GM19025 (cell line): ENCODE results near the gene HMGXB4.

Experiments used
- ATAC-seq: cut with Tn5 transposase; IDR thresholded peaks from one replicate; pipeline ENCODE4 v1.9.1; 2021; ENCODE audit warnings: mild to moderate bottlenecking, low read depth, moderate library complexity; ENCODE audit not compliant: unreplicated experiment

HMGXB4 gene

DNA sequence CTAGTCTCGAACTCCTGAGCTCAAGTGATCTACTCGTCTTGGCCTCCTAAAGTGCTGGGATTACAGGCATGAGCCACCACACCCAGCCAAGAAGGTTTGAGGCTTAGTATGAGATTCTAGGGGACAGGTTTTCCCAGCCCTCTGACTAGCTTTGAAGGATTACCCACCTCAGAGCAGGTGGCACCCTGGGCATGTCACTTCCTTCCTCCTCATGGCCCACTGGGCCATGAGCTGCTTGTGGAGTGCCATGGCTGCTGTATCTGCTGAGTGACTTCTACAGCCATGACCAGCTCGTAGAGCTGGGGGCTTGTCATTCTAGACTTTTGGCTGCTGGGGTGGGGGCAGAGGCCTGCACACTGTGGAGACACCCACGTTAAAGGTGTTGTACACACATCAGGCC, 67.5 kb downstream of the HMGXB4 start:
- no peak for ATAC-seq

DNA sequence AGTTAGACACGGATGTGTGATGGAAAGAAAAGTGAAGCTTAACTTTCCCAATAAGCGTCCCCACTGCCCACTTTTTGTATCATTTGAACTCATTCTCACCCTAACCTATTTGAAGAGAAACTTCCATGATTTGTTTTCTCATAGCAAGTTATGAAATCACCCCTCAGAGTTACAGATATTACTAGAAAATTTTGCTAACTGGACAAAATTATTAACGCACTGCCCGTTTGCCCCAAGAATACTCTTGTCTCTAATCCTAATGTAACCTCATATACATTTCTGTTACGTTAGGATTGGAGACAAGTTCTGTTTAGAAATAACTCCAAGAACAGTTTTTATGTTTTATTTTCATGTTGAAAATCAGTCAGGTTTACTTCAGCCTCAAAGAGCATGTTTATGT, 67.9 kb downstream of the HMGXB4 start:
- no peak for ATAC-seq

DNA sequence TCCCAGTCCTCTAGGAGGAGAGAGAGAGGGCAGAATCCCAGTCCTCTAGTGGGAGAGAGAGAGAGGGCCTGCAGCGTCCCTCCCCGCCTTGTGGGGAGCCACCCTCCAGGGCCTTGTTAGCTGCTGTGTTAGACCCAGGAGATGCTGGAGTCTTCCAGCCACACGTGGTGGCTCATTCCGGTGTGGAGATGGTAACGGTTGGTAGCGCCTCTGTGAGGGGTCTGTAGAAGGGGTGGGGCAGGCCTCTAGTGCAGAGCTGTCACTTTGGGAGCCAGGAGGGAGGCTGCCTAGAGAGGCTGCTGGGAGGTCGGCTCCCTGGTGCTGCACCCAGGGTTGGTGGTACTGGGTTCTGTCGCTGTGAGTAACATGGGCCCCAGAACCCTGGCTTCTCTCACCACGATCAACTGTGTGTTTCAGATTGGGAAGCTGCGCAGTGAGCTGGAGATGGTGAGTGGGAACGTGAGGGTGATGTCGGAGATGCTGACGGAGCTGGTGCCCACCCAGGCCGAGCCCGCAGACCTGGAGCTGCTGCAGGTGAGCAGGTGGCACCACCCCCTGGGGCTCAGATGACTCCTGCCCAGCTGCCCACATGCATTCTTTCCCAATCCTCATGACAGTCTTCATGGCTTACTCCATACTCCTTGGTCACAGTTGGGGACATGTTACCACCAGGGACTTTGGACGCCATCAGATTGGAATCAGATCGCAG, 69.7 kb downstream of the HMGXB4 start:
- ATAC-seq = no peak

DNA sequence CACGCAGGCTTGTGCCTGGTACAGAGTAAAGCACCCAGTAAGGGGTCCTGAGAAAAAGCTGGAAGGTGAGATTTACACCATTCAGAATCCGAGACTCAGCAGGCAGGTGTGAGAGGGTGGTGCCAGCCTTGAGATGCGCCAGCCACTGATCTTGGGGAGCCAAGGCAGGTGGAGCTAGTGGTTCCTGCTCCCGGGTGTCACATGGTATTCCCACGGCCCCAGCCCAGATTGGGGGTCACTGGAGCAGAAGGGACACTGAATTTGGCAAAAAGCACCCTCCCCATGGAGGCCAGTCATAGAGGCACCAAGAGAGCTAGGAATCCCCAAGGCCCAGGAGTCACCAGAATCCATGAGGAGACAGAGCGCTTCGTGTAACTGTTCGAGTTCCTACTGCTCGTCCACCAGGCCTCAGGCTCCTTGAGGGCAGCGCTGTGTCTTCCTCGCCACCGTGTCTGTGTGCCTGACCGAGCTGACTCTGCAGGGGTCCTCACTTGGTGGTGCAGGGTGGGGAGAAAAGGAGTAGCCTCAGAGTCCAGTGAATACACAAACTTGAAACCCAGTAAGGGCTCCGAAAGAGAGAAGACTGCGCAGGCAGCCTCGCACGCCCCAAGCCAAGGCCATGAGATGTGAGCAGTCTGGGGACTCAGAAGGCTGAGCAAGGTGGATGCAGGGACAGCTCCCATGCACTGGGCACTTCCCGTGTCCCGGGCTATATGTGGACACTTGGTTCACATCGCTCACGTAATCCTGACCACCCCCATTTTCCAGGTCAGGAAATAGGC, 70.6 kb downstream of the HMGXB4 start:
- ATAC-seq = no peak

DNA sequence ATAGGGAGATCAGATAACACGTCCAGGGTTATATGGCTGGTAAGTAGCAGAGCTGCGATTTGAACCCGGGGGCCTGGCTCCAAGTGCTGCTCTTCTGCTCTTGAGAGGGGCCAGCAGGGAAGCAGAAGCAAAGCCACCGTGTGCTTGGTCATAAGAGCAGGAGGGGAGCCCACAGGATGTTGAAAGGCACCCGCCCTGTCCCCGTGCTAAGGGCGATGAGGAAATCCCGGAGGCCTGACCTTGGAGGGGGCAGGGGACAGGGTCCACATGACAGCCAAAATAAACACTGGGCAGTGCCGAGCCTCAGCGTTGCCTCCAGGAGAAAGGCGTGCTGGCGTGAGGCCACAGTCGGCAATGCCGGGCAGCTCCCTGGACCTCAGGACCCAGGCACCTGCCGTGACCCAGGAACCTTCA, 71.2 kb downstream of the HMGXB4 start:
- ATAC-seq = no peak

DNA sequence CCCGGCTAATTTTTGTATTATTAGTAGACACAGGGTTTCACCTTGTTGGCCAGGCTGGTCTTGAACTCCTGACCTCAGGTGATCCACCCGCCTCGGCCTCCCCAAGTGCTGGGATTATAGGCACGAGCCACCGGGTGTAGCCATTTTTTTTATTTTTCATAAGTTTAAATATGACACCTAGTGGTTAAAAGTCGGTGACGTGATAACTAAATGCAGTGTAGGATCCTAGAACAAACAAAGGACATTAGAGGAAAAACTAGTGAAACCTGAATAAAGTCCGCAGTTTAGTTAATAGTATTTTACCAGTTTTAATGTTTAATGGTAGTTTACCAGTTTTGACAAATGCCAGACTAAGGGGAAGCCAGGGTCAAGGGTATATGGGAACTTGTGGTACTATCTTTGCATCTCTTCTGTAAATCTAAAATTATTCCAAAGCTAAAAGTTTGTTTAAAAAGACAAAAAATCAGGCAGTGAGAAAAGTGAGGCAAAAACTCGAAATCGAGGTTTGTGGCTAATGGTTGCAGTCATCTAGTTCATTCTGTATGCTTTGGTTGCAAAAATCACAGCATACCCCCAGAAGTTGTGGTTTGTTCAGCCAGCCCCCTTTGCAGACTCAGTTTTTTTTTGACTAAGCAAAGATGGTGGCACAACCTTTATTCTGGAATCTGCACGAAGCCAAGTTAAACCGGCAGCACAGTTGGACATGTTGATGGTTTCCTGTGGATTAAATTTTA, 72.0 kb downstream of the HMGXB4 start:
- no peak for ATAC-seq

DNA sequence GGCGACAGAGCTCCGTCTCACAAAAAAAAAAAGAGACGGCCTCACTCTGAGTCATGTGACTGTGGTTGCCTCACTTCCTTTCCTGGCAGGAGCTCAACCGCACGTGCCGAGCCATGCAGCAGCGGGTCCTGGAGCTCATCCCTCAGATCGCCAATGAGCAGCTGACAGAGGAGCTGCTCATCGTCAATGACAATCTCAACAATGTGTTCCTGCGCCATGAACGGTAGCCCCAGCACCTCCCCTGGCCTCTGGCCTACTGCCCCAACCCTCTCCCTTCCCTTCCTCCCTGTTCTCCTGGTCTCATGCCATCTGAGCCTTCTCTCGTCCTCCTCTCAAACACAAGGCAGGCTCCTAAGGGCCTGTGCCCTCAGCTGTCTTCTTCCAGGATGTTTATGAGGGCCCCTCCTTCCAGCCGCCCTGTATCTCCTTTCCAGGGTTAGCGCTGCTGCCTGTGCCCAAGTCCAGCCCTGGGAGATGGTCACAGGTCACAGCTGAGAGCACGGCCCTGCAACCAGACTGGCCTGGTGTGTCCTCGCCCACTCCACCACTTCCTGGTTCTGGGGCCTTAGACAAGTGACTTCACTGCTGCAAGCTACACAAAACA, 73.1 kb downstream of the HMGXB4 start:
- ATAC-seq = no peak

DNA sequence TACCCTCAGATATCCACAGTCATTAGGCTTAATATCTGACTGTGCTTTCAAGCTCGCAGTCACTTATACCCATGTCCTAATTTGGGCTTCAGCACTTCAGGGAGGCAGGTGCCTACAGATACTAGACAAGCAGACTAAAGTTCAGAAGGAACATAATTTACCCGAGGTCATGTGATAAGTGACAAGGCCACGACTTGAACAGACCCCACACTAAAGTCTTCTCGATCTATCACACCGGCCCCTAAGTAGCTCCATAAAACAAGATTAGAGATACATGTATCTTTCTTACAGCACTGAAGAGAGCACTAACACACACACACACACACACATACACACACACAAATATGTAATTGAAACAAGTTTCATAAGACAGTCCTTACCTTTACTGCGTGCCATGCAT, 75.0 kb downstream of the HMGXB4 start:
- no peak for ATAC-seq

DNA sequence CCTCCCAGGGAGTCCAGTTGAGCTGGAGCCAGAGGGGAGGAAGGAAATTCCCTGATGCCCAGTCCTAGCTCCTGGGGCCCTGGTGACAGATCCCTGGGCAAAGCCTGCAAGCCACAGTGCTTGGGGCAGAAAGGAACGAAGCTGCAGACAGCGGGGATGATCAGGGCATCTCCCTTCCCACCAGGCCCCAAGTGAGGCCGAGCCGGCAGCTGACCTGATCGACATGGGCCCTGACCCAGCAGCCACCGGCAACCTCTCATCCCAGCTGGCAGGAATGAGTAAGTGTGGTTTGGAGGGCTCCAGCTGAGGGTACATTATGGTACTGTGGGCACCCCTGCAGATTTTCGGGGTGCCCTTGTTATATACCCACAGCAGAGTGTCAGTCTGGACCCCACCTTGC, 75.9 kb downstream of the HMGXB4 start:
- ATAC-seq = no peak

DNA sequence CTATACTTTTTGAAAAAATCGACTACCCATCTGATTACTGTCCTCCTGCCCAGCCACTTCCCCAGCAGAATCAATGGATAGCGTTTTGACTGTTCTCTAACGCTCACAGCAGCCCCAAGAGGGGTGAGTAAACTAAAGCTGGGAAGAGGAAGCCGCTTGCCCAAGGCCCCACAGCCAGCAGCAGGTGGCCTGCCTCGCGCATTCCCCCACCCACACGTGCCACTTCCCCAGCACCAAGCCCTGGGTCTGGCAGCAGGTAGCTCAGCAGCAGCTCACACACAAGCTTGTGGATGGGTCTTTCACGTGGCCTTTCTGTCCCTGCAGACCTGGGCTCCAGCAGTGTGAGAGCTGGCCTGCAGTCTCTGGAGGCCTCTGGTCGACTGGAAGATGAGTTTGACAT, 76.7 kb downstream of the HMGXB4 start:
- ATAC-seq = no peak

DNA sequence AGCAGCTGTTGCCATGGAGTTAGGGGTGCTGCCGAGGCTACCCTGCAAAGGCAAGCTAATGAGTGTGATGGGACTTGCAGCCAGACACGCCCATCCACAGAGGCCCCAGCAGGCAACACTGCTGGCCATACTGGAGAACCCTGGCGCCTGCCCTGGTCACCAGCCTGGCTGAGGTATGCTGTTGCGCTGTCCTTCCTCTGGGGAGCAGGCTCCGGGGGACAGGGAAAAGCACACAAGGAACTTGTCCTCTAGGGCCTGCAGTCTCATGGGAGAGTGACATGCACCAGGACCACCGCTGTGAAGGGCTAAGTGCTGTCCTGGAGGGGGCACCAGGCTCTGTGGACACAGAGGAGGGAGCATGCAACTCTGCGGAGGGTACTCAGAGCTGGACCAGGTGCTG, 78.2 kb downstream of the HMGXB4 start:
- no peak for ATAC-seq

DNA sequence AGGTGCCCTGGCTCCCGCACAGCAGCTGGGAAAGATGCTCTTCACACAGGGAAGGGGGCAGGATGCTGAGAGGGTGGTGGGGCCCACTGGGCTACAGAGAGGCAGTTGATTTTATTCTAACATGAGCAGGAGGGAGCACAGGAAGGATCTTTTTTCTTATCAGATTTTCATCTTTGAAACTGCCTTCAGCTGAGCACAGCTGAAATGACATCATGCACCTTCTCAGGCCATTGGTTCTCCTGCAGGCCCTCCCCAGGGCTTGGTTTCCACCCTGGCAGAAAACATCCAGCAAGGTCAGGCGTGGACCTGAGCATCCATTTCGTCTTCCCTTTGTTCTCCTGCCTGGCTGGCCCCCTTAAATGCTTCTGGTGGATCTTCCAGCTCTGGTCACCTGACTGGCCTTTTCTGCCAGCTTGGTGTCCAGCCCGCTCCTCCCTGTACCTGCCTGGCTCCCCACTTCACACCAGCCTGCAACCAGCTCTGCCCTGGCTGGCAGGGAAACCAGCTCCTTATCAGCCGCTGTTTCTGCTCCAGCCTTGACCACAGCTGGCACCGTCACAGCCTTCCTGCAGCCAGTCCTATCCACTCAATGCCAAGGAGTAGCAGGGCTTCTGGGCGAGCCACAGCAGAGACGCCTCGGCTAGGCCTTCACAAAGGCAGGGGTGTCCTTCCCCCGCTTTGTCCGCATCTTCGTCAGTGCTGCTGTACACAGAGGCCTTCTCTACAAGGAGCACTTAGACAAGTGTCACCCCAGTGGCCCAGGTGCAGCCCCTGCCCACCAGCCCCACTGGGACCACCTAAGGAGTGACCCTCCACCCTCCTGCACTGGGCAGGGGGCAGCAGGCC, 78.9 kb downstream of the HMGXB4 start:
- ATAC-seq = no peak

DNA sequence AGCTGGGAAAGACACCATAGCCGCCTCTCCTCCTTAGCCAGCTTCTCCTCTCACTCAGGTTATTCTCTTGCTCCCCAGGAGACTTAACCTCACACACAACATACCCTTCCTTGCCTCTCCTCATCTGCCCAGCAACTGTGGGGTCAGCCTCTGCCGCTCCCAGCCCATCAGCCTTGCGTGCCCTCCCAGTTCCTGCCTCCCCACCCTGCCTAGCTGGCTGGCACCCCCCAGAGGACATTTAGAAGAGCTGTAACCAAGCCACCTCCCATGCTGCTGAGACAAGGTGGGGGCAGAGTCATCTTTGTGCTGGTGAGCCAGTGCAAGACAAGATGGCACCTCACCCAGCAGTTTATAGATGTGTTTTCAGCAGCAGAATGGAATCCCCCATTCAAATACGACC, 80.6 kb downstream of the HMGXB4 start:
- no peak for ATAC-seq

DNA sequence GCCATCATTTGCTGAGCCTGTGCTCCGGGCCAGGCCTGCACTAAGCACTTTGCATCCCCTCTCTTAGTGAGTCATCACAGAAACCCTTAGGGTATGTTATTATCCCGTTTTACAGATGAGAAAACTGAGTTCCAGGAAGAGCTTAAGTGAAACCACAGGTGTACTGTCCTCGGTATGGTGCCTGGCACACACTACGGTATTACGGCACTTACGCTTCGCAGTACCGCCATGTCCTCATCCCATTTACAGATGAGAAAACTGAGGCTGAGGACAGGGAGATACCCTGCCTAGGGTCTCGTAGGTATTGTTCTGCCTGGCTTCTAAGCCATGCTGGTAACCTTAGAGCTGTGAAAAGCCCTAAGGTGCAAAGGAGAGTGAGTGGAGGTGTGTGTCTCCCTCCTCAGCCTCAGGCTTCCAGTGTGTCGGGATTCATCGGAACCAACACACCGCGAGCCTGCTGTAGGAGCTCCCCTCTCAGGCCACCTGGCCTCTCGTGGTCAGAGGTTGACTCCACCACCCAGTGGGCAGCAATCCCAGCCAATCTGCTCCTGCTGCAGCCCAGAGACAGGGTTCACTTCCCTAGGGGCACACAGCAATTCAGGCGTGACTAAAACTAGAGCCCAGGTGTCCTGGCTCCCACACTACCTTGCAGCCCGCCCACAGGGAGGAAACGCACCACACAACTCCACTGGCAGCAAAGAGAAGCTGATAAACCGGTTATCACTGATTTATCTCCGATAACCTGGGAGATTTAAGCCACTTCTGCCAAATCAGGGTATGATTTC, 84.0 kb downstream of the HMGXB4 start:
- ATAC-seq = no peak

DNA sequence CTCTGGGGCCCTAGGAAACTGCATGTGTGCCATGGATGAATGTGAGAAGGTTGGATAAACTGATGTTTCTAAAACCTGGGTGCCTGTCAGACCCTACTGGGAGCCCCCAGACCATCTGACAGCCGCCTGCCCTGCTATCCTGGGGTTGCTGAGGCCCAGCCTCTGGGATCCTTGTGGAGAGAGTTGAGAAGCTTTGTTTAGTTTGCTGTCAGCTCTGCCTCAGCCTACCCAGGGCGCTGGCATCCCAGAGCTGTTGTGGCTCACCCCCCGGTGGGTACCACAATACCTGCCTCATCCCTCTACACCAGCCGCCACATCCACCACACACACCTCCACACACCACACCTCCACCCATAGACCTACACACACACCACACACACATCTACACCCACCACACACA, 85.1 kb downstream of the HMGXB4 start:
- ATAC-seq = no peak

DNA sequence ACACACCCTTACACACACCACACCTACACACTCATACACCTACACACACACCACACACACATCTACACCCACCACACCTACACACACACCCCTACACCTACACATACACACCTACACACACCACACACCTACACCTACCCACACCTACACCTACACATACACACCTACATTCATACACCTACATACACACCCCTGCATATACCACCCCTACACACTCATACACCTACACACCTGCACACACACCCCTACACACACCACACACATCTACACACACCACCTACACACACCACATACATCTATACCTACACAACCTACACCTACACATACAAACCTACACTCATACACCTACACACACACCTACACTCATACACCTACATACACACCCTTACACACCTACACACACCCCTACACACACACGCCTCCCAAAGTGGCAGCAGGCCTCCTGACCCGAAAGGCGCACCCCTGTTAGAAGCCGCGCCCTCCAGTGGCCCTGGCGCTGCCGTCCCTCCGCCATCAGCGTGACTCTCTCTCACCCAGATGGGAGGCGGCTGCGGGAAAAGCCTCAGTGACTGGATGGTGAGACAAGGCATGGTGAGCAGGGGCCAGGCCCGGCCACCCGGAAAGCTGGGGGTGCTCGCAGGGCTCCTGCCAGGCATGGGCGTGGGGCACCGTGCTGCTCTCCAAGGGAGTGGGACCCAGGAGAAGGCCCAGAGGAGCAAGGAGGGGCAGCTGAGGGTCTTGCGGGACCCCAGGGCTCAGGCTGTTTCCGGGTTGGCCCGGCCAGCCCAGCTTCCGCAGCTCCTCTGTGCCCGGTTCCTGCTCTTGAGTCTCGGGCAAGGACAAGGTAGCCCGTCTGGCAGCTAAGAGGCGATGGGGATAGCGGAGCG, 86.6 kb downstream of the HMGXB4 start:
- ATAC-seq = no peak

DNA sequence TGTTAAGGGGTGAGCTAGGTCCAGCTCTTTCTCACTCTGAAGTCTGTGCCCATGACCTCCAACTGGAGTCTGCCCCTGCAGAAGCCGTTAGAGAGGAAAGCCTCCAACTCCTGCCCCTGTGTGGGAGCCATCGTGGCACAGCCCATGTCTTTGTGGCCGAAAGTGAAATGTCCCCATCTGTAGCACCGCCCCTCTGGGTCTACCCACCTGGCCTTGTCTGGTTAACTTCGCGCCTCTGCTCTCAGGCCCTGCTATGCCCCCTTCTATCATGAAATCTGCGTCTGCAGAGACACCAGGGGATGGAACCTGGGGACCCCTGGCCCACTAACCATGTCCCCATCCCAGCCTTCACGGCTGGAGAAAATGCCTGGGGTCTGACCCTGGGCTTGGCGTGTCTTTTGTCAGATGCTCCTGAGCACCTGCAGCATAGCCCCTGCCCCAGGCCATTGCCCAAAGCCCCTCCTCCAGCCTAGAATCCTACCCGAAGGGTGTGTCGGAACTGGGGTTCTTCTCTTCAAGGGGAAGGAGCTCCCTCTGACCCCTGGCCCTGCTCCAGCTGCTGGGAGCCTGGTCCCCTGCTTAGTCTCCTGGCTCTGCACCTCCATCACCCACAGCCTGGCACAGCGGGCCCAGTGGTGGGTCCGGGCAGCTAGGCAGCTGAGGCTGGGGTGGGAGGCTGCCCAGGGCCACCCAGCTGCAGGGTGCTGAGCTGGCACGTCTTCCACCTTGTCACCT, 87.8 kb downstream of the HMGXB4 start:
- ATAC-seq = no peak
